A673 (cell line): ENCODE results near the gene BACH2.

Experiments used
- EZH2 ChIP-seq: fragments of 200-600 bp; sonication (generic); IDR thresholded peaks from 2 replicates; pipeline ENCODE4 v1.6.1; 2017; ENCODE audit warnings: borderline replicate concordance, low read depth, mild to moderate bottlenecking, mixed read lengths, antibody characterized with exemption, low read length; ENCODE audit not compliant: poor library complexity, severe bottlenecking
- TF ChIP-seq, protein P1 (sequence below): fragments of 300-800, 200-600 bp; sonication (generic); conservative IDR thresholded peaks from 2 replicates; pipeline ENCODE4 v1.5.1; 2017; ENCODE audit warnings: low read depth, mild to moderate bottlenecking, antibody characterized with exemption, low read length, moderate library complexity, mixed read lengths

- TF ChIP-seq EZH2 = no peak
- TF ChIP-seq, protein P1, sequence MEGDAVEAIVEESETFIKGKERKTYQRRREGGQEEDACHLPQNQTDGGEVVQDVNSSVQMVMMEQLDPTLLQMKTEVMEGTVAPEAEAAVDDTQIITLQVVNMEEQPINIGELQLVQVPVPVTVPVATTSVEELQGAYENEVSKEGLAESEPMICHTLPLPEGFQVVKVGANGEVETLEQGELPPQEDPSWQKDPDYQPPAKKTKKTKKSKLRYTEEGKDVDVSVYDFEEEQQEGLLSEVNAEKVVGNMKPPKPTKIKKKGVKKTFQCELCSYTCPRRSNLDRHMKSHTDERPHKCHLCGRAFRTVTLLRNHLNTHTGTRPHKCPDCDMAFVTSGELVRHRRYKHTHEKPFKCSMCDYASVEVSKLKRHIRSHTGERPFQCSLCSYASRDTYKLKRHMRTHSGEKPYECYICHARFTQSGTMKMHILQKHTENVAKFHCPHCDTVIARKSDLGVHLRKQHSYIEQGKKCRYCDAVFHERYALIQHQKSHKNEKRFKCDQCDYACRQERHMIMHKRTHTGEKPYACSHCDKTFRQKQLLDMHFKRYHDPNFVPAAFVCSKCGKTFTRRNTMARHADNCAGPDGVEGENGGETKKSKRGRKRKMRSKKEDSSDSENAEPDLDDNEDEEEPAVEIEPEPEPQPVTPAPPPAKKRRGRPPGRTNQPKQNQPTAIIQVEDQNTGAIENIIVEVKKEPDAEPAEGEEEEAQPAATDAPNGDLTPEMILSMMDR = no peak
These were observed at the start of gene BACH2 for GRCh38 chr6:90296341-90297114.
